CD4-positive, alpha-beta T cell treated with Interleukin-21 for 1 hour (primary cell): ENCODE data around the gene DHRS12.

Experiments used
- DNase-seq: peaks from one replicate; pipeline ENCODE4 v3.0.0-alpha.2; 2020

Gene DHRS12

GRCh38 chr13:51778392-51778791 is 25.6 kb downstream of the DHRS12 start:
- DNase-seq: no peak

GRCh38 chr13:51777921-51778320 is 26.0 kb downstream of the DHRS12 start:
- DNase-seq: no peak

GRCh38 chr13:51776179-51776578 is 27.8 kb downstream of the DHRS12 start:
- no peak for DNase-seq

- no peak for DNase-seq
Measured at GRCh38 chr13:51773515-51773914, 30.4 kb downstream of the DHRS12 start.

GRCh38 chr13:51772781-51773180 is 31.2 kb downstream of the DHRS12 start:
- no peak for DNase-seq

- DNase-seq: no peak
Measured at GRCh38 chr13:51772105-51772455, 31.9 kb downstream of the DHRS12 start.

GRCh38 chr13:51771418-51772104 is 32.4 kb downstream of the DHRS12 start:
- no peak for DNase-seq

- no peak for DNase-seq
Measured at GRCh38 chr13:51770681-51771417, 33.1 kb downstream of the DHRS12 start.

GRCh38 chr13:51770160-51770559 is 33.8 kb downstream of the DHRS12 start:
- DNase-seq: no peak

GRCh38 chr13:51769455-51770127 is 34.4 kb downstream of the DHRS12 start:
- no peak for DNase-seq

- no peak for DNase-seq
Measured at GRCh38 chr13:51768976-51769375, 35.0 kb downstream of the DHRS12 start.

GRCh38 chr13:51768378-51768921 is 35.5 kb downstream of the DHRS12 start:
- no peak for DNase-seq

GRCh38 chr13:51767100-51767499 is 36.9 kb downstream of the DHRS12 start:
- peak; percentile 11 for DNase-seq

- DNase-seq: no peak
Measured at GRCh38 chr13:51765142-51765515, 38.8 kb downstream of the DHRS12 start.

- peak; percentile 63 for DNase-seq
Measured at GRCh38 chr13:51764184-51765141, 39.5 kb downstream of the DHRS12 start.

- no peak for DNase-seq
Measured at GRCh38 chr13:51763486-51763885, 40.5 kb downstream of the DHRS12 start.

GRCh38 chr13:51761643-51762350 is 42.2 kb downstream of the DHRS12 start:
- no peak for DNase-seq

- DNase-seq: no peak
Measured at GRCh38 chr13:51760592-51760991, 43.4 kb downstream of the DHRS12 start.

GRCh38 chr13:51759240-51759639 is 44.7 kb downstream of the DHRS12 start:
- no peak for DNase-seq

GRCh38 chr13:51758691-51759090 is 45.3 kb downstream of the DHRS12 start:
- no peak for DNase-seq

GRCh38 chr13:51756651-51757050 is 47.3 kb downstream of the DHRS12 start:
- no peak for DNase-seq
